Left renal pelvis (tissue), 4 donors: ENCODE measurements around the gene MFNG. TPM values are rescaled to one million over a fixed set of nuclear protein-coding genes. Genes with fewer than 3 reads are reported as not detected.
"Not testable (repeated sequence)": the region's sequence is repeated elsewhere in the genome, so short reads cannot be mapped to it uniquely, and the experiment has no call there.

Source experiments
- DNase-seq, 4 donors: peaks; one replicate each; pipeline ENCODE4 v3.0.0-alpha.2; 2013; ENCODE audit warnings: low read depth in 4 of 4, low spot score in 3 of 4
- polyA plus RNA-seq, 4 donors: library from polyadenylated mRNA; unstranded; fragments of 120-200 nt; gene quantifications; one replicate each; pipeline ENCODE4 v1.2.1, GENCODE V29; 2013; ENCODE audit not compliant: insufficient read length in 4 of 4

MFNG gene
- 10 to 100 TPM in 1 of 4 donors, 1 to 10 TPM in 3; 4.6 to 10.4 (median 8.1) TPM for polyA plus RNA-seq

GRCh38 chr22:37486224-37486845 lies at the start of gene MFNG:
Gene MFNG (minus strand): TSS chr22:37486384. CDS start chr22:37486177, 207 bp downstream.
- peak; percentile 56 to 72 (median 63) for DNase-seq

DNA sequence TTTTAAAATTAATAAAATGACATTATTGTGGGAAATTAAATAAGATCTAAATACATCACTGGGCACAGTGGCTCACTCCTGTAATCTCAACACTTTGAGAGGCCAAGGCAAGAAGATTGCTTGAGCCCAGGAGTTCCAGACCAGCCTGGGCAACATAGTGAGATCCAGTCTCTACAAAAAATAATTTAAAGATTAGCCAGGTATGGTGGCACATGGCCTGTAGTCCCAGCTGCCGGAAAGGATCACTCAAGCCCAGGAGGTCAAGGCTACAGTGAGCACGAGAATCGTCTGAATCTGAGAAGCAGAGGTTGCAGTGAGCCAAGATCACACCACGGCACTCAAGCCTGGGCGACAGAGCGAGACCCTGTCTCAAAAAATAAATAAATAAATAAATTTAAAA lies 49.0 kb upstream of the MFNG start:
- DNase-seq, result no peak

DNA sequence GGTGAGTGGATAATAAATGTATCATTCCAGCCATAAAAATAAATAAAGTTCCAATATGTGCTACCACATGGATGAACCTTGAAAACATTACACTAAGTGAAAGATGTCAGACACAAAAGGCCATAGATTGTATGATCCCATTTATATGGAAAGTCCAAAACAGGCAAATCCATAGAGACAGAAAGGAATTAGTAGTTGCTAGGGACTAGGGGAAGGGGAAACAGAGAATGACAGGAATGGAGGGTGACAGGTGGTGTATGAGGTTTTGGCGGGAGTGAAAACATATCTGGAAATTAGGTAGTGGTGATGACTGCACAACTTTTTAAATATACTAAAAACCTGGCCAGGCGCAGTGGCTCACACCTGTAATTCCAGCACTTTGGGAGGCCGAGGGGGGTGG lies 48.3 kb upstream of the MFNG start:
- DNase-seq, result no peak

DNA sequence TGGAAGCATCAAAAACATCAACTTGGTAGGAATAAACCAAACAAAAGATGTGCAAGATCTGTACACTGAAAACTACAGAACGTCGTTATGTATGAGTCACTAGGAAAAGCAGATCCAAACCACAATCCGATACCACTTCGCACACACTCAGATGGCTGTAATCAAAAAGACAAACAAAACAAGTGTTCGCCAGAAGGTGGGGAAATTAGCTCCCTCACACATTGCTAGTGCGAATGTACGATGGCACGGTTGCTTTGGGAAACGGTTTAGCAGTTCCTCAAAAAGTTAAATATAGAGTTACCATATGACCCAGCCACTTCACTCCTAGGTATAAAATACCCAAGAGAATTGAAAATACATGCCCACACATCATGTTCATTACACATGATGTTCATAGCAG lies 47.8 kb upstream of the MFNG start:
- no peak for DNase-seq

GRCh38 chr22:37529652-37530345 lies 43.6 kb upstream of the MFNG start:
- DNase-seq, result no peak

- DNase-seq, result not testable (repeated sequence)
Measured at GRCh38 chr22:37527952-37528351, 41.8 kb upstream of the MFNG start.

- not testable (repeated sequence) for DNase-seq
Measured at GRCh38 chr22:37527081-37527752, 41.0 kb upstream of the MFNG start.

- DNase-seq, result no peak
Measured at GRCh38 chr22:37526376-37526775, 40.2 kb upstream of the MFNG start.

- DNase-seq, result no peak
Measured at GRCh38 chr22:37525746-37526350, 39.7 kb upstream of the MFNG start.

GRCh38 chr22:37525073-37525745 lies 39.0 kb upstream of the MFNG start:
- DNase-seq, result no peak

GRCh38 chr22:37522482-37522881 lies 36.3 kb upstream of the MFNG start:
- no peak for DNase-seq

- DNase-seq, result no peak
Measured at GRCh38 chr22:37521236-37521739, 35.1 kb upstream of the MFNG start.

DNA sequence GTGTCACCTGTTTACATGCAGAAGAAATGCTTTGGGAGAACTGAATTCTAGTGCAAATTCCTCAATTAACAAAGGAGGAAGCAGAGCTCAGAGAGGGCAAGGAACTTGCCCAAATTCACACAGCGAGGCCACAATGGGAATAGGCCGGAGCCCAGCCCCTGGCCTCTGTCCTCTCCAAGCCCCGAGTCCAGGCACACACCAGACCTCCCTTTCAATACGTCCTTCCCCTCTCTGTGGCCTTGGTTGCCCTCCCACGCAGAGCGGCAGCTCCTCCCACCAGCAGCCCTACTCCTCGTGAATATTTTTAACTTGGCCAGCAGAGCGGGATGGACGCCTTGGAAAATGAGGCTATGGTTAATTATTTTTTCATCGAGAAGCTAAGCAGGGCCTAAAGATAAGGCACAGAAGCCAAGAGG lies 34.6 kb upstream of the MFNG start:
- no peak for DNase-seq

DNA sequence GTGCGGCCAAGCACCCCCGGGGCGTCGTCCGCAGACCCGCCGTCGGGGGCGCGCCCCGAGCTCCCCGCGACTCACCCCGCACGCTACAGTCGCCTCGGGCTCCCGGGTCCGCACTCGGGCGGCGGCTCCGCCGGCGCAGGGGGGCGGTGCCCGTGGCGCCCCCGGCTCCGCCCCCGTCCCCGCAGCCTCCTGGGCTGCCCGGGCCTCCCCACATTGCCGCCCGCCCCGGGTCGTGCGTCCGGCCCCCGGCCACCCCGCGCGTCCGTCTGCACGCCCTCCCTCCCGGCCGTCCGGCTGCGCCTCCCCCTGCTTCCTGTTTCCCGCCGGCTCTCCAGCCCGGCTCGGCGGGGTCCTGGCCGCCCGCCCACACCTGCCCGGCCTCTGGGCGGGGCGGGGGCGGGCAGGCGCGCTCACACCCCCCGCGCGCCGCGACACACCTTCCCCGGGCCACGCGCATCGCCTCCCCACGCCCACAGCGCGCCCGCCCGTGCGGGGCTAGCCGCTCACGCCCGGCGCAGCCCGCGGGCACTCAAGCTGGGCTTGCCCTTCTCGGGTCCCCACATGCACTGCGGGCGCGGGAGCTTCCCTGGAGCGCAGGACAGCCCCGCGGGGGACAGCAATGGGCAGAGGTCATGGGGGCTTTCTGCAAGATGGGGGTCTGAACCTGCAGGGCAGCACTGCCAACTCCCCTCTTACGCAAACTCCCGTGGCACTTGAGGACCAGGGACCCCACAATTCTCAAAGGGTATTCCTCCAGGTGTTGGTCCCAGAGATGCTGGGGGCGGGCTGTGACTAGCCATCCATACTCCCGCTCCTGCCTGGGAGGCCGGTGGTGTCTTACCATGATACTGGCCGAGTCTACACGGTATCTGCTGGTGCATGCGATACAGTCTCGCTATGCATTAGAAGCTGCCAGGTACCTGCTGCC lies 33.3 kb upstream of the MFNG start, which contains the start of gene CARD10:
Gene CARD10, minus strand, starts transcription at position 148 of the 928 bp plus-strand sequence. CDS start 215 bp downstream, outside the sequence.
- DNase-seq, result no peak

GRCh38 chr22:37518509-37519267 lies 32.5 kb upstream of the MFNG start:
- DNase-seq, result no peak

DNA sequence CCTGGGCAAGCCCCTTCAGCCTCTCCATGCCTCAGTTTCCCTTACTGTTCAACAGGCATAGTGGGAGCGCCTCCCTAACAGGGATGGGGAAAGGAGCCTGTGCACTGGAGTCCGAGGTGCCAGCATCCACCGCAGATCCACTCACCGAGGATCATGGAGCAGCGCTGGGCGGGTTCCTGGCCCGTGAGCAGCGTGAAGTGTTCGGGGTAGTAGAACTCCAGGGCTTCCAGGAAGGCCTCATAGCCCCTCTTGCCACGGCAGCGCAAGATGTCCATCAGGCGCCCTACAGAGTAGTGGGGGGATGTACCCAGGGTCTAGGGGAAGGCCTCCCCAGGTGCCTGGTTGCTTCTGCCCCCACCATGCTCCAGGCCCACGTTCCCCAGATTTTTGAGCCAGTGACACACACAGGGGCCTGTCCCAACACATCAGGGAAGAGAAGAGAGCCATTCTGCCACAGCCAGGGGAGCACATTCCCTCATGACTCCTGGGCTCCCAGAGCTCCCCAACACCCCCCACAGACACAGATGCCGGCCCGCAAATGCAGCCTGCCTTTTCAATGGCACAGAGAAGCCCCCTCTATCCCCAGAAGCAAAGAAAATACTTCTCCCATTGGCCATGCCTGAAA lies 31.8 kb upstream of the MFNG start:
- no peak for DNase-seq

- DNase-seq, result no peak
Measured at GRCh38 chr22:37516456-37516855, 30.3 kb upstream of the MFNG start.

- no peak for DNase-seq
Measured at GRCh38 chr22:37515901-37516300, 29.7 kb upstream of the MFNG start.
